HL-60 (cell line): ENCODE results near the gene GNAL.

Source experiments
- DNase-seq, 2 experiments: peaks; one replicate each; pipeline ENCODE4 v3.0.0-alpha.2; 2010 to 2020; ENCODE audit warnings: low read depth in 1 of 2, low spot score in 1 of 2
- H3K27ac ChIP-seq: fragments of 250-450 bp; sonication (Bioruptor Pico); replicated peaks from 2 replicates; pipeline ENCODE4 v1.5.1; 2020; ENCODE audit warnings: mild to moderate bottlenecking, moderate library complexity
- H3K27me3 ChIP-seq: fragments of 250-450 bp; sonication (Bioruptor Pico); 2 replicates; pipeline ENCODE4 v1.5.1; 2021; ENCODE audit warnings: mild to moderate bottlenecking, moderate library complexity; ENCODE audit not compliant: insufficient read depth, poor library complexity, severe bottlenecking
- H3K4me3 ChIP-seq: replicated peaks from 2 replicates; pipeline ENCODE4 v1.5.1; 2011; ENCODE audit warnings: mild to moderate bottlenecking, control low read depth, low read length; ENCODE audit not compliant: insufficient read depth
- GABPA ChIP-seq: IDR thresholded peaks from 2 replicates; pipeline ENCODE4 v1.6.1; 2012; ENCODE audit warnings: low read depth
- POLR2AphosphoS5 ChIP-seq: IDR thresholded peaks from 2 replicates; pipeline ENCODE4 v1.6.1; 2012; ENCODE audit warnings: low read depth
- SPI1 ChIP-seq: IDR thresholded peaks from 2 replicates; pipeline ENCODE4 v1.6.1; 2012; ENCODE audit warnings: low read depth, mild to moderate bottlenecking, borderline replicate concordance
- TF ChIP-seq, protein P1 (sequence below): IDR thresholded peaks from one replicate; pipeline ENCODE4 v1.5.1; 2011; ENCODE audit warnings: low read length, control low read depth, inconsistent platforms; ENCODE audit not compliant: insufficient read depth
- TF ChIP-seq, protein P2 (sequence below): IDR thresholded peaks from 2 replicates; pipeline ENCODE4 v1.6.1; 2012; ENCODE audit warnings: low read depth; ENCODE audit not compliant: insufficient replicate concordance

GNAL gene

DNA sequence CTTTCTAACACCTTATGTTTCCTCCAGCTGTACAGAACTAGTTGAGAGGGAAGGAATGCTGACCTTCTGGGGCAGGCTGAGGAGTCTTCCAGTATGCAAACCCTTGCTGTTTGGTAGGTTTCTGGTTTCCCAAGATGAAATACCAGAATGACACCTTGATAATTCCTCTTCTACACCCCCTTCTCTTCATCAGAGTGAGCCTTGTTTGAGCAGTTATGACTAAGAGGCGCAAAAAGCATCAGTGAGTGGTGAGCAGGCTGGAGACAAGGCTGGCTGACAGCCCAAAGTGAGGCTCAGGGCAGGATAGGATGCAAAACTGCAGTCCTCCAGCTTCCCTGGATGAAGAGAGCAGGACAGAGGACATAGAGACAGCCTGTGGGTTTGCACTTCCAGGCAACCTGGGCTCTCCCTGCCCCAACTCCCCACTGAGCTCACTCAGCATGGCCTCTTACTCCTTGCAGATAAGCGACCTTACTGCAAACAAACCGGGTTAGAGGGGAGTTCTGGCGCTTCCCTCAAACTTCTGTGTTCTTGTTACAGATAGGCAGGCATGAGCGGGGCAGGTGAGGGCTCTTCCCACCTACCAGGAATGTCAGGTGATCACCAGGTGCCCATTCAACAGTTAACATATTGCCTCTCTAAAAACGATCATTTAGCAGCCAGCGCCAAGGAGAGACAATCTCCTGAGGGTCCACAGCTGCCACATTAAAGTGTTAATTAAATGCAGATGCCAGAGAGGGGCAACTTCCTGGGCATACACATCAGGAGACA lies 213.6 kb downstream of the GNAL start:
- Histone ChIP-seq H3K27me3 (no peaks in the 10 kb centered on the region), H3K4me3 (no peak overlapping the region), H3K27ac (no peak overlapping the region)
- DNase-seq = no peak
- TF ChIP-seq GABPA = no peak
- TF ChIP-seq, protein P1, sequence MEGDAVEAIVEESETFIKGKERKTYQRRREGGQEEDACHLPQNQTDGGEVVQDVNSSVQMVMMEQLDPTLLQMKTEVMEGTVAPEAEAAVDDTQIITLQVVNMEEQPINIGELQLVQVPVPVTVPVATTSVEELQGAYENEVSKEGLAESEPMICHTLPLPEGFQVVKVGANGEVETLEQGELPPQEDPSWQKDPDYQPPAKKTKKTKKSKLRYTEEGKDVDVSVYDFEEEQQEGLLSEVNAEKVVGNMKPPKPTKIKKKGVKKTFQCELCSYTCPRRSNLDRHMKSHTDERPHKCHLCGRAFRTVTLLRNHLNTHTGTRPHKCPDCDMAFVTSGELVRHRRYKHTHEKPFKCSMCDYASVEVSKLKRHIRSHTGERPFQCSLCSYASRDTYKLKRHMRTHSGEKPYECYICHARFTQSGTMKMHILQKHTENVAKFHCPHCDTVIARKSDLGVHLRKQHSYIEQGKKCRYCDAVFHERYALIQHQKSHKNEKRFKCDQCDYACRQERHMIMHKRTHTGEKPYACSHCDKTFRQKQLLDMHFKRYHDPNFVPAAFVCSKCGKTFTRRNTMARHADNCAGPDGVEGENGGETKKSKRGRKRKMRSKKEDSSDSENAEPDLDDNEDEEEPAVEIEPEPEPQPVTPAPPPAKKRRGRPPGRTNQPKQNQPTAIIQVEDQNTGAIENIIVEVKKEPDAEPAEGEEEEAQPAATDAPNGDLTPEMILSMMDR = no peak
- no peak for TF ChIP-seq SPI1
- TF ChIP-seq, protein P2, sequence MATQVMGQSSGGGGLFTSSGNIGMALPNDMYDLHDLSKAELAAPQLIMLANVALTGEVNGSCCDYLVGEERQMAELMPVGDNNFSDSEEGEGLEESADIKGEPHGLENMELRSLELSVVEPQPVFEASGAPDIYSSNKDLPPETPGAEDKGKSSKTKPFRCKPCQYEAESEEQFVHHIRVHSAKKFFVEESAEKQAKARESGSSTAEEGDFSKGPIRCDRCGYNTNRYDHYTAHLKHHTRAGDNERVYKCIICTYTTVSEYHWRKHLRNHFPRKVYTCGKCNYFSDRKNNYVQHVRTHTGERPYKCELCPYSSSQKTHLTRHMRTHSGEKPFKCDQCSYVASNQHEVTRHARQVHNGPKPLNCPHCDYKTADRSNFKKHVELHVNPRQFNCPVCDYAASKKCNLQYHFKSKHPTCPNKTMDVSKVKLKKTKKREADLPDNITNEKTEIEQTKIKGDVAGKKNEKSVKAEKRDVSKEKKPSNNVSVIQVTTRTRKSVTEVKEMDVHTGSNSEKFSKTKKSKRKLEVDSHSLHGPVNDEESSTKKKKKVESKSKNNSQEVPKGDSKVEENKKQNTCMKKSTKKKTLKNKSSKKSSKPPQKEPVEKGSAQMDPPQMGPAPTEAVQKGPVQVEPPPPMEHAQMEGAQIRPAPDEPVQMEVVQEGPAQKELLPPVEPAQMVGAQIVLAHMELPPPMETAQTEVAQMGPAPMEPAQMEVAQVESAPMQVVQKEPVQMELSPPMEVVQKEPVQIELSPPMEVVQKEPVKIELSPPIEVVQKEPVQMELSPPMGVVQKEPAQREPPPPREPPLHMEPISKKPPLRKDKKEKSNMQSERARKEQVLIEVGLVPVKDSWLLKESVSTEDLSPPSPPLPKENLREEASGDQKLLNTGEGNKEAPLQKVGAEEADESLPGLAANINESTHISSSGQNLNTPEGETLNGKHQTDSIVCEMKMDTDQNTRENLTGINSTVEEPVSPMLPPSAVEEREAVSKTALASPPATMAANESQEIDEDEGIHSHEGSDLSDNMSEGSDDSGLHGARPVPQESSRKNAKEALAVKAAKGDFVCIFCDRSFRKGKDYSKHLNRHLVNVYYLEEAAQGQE = no peak
- no peak for TF ChIP-seq POLR2AphosphoS5

DNA sequence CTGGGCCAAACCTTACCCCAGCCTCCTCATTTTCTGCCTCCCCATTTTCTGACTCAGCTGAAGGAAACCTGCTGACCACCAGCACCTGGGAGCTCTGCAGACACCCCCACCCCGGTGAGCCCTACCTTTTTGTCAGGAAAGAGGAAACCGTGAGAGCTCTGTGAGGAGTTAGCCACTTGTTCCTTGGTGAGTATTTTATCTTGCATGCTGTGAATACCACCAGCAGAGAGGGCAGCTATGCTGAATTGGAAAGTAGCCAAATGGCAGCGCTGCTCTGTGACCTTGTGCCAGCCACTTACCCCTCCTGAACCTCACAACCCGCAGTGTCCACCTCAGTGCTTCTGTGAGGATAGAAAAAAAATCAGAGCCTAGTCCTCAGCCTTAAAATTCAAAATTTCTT lies 216.5 kb downstream of the GNAL start:
- Histone ChIP-seq H3K27ac (no peak overlapping the region), H3K27me3 (no peaks in the 10 kb centered on the region), H3K4me3 (no peak overlapping the region)
- DNase-seq = no peak
- TF ChIP-seq SPI1 (no peak), GABPA (no peak), POLR2AphosphoS5 (no peak)
- TF ChIP-seq, protein P2 = no peak
- TF ChIP-seq, protein P1 = no peak

- no peak for DNase-seq
- no peak overlapping the region for H3K27ac ChIP-seq
- no peak for TF ChIP-seq SPI1
- TF ChIP-seq, protein P1 = no peak
- TF ChIP-seq, protein P2 = no peak
- no peak for TF ChIP-seq GABPA
- TF ChIP-seq POLR2AphosphoS5 = no peak
- H3K4me3 ChIP-seq = no peak overlapping the region
- no peaks in the 10 kb centered on the region for H3K27me3 ChIP-seq
These were observed 217.1 kb downstream of the GNAL start for GRCh38 chr18:11906176-11906575.
